Measurements from ENCODE around the gene PFKFB2.

DNA sequence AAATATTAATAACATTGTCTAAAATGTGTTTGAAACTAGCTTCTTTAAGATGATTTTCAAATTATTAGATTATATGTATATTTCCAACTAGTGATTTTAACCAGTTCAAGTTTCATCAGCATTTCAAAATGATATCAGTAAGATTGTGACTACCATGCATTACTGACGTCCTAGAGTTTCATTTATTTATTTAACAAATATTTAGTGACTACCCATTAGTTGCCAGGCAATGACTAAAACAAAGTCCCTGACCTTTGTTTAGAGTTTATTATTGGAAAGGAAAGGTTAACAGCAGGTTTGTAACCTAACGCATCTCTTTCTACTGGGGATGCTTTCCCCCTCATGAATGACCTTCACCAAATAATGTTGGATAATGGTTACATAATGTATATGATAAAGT lies 28.0 kb downstream of the PFKFB2 start:
- TF ChIP-seq, protein P1, sequence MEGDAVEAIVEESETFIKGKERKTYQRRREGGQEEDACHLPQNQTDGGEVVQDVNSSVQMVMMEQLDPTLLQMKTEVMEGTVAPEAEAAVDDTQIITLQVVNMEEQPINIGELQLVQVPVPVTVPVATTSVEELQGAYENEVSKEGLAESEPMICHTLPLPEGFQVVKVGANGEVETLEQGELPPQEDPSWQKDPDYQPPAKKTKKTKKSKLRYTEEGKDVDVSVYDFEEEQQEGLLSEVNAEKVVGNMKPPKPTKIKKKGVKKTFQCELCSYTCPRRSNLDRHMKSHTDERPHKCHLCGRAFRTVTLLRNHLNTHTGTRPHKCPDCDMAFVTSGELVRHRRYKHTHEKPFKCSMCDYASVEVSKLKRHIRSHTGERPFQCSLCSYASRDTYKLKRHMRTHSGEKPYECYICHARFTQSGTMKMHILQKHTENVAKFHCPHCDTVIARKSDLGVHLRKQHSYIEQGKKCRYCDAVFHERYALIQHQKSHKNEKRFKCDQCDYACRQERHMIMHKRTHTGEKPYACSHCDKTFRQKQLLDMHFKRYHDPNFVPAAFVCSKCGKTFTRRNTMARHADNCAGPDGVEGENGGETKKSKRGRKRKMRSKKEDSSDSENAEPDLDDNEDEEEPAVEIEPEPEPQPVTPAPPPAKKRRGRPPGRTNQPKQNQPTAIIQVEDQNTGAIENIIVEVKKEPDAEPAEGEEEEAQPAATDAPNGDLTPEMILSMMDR (IDR thresholded peaks at IDR 0.05; ENCODE audit: poor library complexity) = no peak
- TF ChIP-seq EZH2 (IDR thresholded peaks at IDR 0.05; ENCODE audit: borderline replicate concordance) = no peak

Measured in hepatocyte (in vitro differentiated cells).